Activated CD8-positive, alpha-beta memory T cell treated with anti-CD3 and anti-CD28 coated beads, Interleukin-2, amount 50 U/mL, for 24 hours (primary cell): ENCODE results near the gene TMEM37.

ENCODE experiments used
- DNase-seq: peaks from one replicate; pipeline ENCODE4 v3.0.0-alpha.2; 2020; ENCODE audit errors: extremely low read depth

Gene TMEM37

GRCh38 chr2:119433636-119434327 is 2.1 kb downstream of the TMEM37 start:
- DNase-seq, result no peak

- DNase-seq, result no peak
Observed at GRCh38 chr2:119434664-119435063, 3.0 kb downstream of the TMEM37 start.

GRCh38 chr2:119435081-119435952 is 3.7 kb downstream of the TMEM37 start:
- no peak for DNase-seq

GRCh38 chr2:119435953-119436297 is 4.3 kb downstream of the TMEM37 start:
- no peak for DNase-seq

- no peak for DNase-seq
Observed at GRCh38 chr2:119436993-119437772, 5.5 kb downstream of the TMEM37 start.

- no peak for DNase-seq
Observed at GRCh38 chr2:119438128-119438656, 6.5 kb downstream of the TMEM37 start.

GRCh38 chr2:119438726-119439284 is 7.2 kb downstream of the TMEM37 start:
- no peak for DNase-seq

GRCh38 chr2:119439574-119440500 is 8.2 kb downstream of the TMEM37 start:
- DNase-seq, result no peak

- DNase-seq, result no peak
Observed at GRCh38 chr2:119440501-119440870, 8.8 kb downstream of the TMEM37 start.

- DNase-seq, result no peak
Observed at GRCh38 chr2:119440873-119441272, 9.2 kb downstream of the TMEM37 start.

- no peak for DNase-seq
Observed at GRCh38 chr2:119441376-119442225, 9.9 kb downstream of the TMEM37 start.

- no peak for DNase-seq
Observed at GRCh38 chr2:119442226-119442619, 10.6 kb downstream of the TMEM37 start.

- DNase-seq, result no peak
Observed at GRCh38 chr2:119442850-119443249, 11.2 kb downstream of the TMEM37 start.

GRCh38 chr2:119446037-119446436 is 14.4 kb downstream of the TMEM37 start:
- DNase-seq, result no peak

GRCh38 chr2:119448427-119449141 is 16.9 kb downstream of the TMEM37 start:
- DNase-seq, result no peak

GRCh38 chr2:119449521-119449920 is 17.9 kb downstream of the TMEM37 start:
- no peak for DNase-seq

- no peak for DNase-seq
Observed at GRCh38 chr2:119451336-119452050, 19.8 kb downstream of the TMEM37 start.

GRCh38 chr2:119453972-119454593 is 22.4 kb downstream of the TMEM37 start:
- no peak for DNase-seq
